EH (cell line): Measurements from ENCODE around the gene ARAP2.
"Not testable (repeated sequence)": the region's sequence is repeated elsewhere in the genome, so short reads cannot be mapped to it uniquely, and the experiment has no call there.

Experiments
- DNase-seq: peaks from one replicate; pipeline ENCODE4 v3.0.0-alpha.2; 2015; ENCODE audit warnings: low read depth

ARAP2 gene

DNA sequence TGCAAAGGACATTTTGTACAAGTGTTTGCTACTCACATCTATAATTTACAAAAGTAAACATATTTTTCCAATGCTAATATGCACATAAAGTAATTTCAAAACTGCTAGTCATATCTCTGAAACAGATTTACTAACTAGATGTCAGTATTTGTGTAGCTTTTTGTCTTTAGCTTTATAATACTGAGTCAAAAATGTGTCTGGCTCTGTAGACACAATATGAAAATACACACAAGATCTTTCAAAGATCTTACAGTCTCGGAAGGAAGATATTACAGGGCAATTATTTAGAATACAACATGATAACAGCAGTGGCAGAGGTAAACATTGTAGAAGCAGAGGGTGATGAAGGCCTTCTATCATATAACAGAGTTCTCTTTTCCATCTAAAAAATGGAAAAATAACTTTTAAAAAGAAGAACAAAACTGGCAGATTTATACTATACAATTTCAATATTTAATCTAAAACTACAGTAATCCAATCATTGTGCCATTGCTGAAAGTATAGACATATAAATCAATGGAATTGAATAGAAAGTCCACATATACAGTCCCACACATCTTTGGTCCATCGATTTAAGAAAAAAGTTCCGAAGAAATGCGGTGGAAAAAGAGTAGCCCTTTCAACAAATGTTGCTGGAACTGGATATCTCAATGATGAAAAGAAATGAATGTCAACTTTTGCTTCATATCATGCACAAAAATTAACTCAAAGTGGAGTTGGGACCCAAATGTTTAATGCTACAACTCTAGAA lies 29.4 kb downstream of the ARAP2 start:
- DNase-seq, result no peak

DNA sequence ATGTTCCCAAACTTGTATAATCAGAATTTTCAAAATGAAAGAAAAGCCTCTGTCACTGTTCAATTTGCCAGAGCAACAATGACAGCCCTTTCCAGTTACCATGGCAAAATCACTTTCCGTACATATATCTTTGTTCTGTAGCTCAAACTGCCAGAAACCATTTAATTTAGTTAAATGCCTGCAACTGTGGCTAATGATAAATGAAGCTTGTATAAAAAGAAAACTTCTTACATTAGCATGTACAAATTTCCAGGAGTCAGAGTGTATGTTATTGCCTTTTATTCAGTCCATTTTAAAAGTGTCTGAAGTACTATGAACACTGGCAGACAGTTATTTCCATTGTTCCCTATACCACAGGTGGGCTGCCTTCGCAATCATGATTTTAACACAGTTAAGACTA lies 30.3 kb downstream of the ARAP2 start:
- no peak for DNase-seq

DNA sequence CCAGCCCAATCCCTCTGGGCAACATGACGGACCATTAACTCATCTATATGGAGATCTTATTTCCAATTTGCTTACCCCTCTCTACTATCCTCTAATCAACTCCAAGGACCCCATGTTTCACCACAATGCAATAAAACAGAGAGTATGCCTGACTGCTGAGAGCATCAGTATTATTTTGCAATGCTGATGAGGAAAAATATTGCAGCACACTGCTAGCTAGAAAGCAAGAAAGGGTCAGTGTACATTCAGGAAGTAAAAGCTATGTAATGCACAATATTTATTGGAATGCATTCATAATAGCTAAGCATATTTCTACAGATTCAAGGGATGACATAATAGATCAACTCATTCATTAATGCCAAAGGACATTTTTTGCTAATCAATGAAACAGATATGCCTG lies 33.2 kb downstream of the ARAP2 start:
- DNase-seq, result no peak

DNA sequence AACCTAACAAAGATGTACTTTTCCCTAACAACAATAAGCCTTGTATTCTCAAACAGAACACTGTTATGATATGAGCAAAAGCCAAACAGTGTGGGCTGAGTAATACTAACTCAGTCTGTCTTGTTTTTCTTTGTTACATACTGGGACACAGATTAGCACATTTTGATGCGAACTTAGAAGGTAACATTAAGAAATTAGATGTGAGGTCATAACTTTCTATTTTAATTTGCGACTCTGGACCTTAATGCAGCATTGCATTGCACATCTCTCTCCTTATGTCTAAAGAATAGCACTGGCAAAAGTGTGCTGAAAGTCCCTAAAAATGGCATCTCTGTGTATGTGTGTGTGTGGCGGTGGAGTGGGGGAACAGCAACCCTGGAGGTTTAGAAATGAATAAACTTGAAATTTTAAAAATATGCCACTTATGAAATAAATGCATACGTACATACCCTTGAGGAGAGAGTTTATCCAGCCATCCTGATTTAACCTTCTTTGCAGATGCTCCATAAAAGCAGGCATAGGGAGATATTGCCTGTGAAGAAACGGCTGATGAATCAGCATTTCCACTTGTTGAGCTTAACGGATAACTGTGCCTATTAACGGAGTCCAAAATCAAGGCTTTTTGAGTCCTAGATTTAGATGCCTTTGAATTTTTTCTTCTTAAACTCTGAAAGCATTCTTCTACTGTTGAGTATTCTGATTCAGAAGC lies 34.2 kb downstream of the ARAP2 start:
- no peak for DNase-seq

- no peak for DNase-seq
Measured at GRCh38 chr4:36208893-36209473, 35.3 kb downstream of the ARAP2 start.

DNA sequence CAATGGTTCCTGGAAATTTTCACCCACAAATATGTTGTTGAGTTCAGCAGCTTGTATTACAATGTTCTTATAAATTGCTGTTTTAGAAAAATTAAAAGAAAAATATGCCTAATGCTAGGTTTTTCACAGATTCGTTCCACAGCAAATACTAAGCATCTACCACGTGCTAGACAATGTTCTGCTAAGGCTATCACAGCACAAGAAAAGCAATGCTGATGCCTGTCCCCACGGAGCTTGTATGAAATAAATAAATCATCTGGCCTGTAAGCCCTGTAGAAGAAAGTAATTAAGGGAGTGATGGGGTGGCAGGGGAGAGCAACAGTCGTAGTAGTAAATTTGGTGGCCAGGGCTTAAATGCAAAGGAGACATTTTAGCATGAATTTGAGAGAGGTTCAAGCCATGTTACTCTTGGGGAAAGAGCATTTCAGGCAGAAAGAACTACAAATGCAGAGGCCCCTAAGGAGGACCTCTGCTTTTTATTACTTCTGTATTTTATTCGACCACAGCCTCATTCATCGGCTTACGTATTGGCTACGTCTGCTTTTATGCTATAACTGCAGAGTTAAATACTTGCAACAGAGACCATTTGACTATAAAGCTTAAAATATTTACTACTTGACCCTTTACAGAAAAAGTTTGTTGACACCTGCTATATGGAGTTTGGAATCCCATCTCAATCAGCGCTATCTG lies 36.3 kb downstream of the ARAP2 start:
- no peak for DNase-seq

DNA sequence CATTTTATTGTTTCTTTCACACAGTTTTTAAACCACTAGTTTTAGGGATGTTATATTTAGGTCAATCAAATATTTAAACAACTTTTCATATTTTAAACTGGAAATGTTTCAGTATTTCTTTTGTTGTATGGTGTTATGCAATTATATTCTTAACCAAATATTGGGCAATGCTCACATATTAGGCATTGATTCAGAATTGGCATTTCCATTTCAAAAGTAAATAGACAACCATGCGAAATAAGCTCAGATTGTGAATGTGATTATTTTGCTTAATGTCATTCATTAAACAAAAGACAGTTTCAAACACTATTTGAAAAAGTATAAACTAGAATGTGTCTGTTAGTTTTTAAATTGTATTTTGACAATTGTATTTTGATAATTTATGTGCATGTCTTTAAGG lies 36.9 kb downstream of the ARAP2 start:
- no peak for DNase-seq

DNA sequence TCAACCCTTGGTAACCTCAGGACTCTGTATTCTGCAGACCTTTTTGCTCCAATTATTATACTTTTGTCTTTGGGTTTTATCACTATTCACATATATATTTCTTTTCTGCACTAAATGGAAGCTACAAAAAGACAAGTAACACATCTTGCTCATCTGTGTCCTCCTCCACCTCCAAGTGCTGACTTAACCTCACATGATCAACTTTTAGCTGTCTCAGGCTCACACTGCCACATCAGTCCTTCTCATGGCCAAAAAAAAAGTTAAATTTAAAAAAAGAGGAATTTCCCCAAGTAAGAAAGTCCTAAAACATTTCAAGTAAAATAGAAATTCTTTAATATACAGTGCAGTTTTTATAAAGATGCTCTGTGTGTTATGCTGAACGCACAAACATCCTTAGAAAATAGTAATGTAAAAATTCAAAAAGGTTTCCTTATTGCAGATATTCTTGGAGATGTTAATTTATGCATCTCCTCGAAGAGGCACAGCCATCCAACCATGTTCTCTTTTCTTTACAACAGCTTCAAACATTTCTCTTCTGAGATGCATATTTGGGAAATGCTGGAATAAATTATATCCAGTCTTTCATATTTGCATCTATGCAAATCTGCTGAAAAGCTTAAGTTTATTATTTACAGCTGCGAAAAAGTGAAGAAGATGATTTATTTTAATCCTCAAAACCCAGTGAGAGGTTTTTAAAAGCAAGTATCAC lies 37.6 kb downstream of the ARAP2 start:
- DNase-seq, result no peak

- no peak for DNase-seq
Measured at GRCh38 chr4:36206012-36206411, 38.3 kb downstream of the ARAP2 start.

GRCh38 chr4:36198861-36199260 lies 45.5 kb downstream of the ARAP2 start:
- no peak for DNase-seq

- no peak for DNase-seq
Measured at GRCh38 chr4:36198068-36198808, 46.1 kb downstream of the ARAP2 start.

- no peak for DNase-seq
Measured at GRCh38 chr4:36197501-36197900, 46.8 kb downstream of the ARAP2 start.

DNA sequence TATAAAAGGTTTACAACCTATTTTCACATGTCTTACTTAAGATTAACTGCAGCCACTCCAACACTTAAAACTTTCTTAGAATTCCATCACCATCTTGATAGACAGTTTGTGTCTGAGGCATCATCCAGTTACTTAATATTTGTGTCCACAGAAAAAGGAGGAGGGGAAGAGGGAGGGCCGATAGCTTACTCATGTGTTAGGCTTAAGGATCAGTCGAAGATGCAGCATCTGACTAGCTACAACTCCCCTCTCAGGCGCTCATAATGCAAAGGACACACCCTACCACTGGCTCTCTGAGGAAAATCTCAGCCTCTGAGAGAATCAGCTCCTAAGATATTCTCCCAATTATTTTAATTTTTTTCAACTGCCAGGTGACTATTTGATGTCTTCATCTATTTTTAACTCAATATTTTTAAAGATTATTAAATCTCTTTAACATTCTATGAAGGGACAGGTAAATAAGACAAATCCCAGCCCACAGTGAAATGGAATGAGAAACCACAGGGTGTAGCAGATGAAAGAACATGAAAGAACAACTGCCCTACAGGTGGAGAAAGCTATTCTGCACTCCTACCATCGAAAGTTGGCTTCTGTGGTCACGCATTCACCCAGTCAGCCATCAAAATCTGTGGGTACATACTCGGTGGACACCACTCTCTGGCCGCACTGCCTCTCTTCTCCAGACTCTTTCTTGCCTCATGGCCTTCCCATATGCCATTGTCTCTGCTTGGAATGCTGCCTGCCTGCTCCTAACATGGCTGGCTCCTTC lies 48.0 kb downstream of the ARAP2 start:
- no peak for DNase-seq

DNA sequence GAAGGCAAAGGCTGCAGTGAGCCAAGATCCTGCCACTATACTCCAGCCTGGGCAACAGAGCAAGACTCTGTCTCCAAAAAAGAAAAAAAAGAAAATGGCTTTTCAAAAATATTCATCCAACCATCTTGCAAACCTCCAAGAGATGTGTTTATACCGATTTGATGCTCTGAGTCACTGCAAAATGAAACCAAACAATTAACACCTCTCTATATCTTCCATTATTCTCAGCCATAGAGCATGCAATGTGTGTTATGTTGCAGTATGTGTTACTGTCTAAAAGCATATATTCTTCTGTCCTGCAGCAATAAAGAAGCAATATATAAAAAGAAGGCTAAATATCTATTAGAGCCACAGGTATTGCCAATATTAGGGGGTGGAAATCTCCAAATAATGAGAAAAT lies 51.4 kb downstream of the ARAP2 start:
- DNase-seq, result no peak

- DNase-seq, result no peak
Measured at GRCh38 chr4:36189511-36190226, 54.6 kb downstream of the ARAP2 start.

DNA sequence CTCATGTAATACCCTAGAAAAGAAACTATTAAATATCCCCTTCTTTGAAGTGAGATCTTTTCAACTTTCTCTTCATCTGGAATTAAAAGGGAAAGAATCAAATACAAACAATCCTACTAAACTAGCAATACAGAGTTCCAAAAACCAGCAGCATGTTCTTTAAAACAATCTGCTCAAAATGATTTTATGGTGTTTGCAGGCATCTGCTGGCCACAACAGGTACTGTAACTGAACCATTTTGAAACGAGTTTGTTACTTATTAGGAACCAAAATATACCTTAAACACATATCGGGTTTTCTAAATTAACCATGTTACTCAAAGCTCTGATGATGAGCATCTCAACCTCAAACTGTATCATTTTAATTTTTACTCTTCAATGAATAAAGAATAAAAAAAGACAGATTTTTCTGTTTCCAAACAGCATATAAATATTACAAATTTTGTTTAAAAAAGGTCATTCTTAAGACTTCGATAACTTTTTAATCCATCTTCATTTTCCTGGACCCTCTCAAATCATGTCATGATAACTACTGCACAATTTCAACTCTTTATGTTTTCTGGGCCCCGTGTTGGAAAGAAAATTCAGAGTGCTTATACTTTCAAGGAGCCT lies 56.5 kb downstream of the ARAP2 start:
- no peak for DNase-seq

DNA sequence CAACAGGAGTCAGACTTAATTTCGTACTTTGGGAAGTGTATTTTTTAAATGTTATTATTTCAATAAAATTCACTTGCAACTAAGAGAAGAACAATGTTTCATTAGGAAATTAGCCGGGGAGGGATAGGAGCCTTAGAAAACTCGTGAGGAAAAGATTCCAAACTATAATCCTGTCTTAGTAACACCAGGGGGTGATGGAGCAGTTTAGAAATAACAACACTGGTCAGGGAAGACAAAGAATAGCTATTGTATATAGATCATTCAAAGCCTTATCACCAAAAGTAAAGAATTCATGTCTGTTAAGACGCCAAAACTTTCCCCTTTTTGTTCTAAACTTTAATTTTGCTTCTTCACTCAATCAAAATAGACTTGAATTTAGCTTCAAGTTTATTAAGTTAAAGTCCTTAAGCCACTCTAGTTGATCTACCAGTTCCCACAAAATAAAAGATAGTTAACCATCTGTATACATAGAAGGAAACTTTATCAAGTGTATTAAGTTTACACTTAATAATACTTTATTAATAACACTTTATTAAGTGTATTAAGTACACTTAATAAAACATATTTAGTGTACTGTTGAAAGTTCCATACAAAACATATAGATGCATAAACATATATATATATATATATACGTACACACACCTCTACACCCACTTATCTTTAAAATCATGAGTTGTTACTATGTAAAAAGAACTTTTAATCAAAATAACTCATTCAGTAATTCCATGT lies 60.5 kb downstream of the ARAP2 start:
- DNase-seq, result no peak

- DNase-seq, result no peak
Measured at GRCh38 chr4:36183232-36183631, 61.1 kb downstream of the ARAP2 start.

DNA sequence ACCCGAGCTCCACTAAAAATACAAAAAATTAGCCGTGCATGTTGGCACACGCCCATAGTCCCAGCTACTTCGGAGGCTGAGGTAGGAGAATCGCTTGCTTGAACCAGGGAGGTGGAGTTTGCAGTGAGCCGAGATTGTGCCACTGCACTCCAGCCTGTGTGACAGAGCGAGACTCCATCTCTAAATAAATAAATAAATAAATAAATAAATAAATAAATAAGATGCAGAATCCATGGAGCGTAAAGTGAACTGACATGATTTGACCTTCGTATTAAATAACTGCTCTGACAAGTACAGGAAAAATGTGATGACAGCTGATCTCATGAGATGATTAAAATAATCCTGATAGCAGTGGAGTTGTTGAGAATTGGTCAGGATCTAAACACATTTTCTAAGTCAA lies 62.0 kb downstream of the ARAP2 start:
- DNase-seq, result not testable (repeated sequence)
